HG02885 (cell line): ENCODE measurements around the gene FUOM.

Experiments
- ATAC-seq: cut with Tn5 transposase; IDR thresholded peaks from one replicate; pipeline ENCODE4 v1.9.1; 2021; ENCODE audit warnings: mild to moderate bottlenecking; ENCODE audit not compliant: unreplicated experiment, poor library complexity

FUOM gene

GRCh38 chr10:133353988-133354605, 3.7 kb downstream of the FUOM start:
- no peak for ATAC-seq

- ATAC-seq, result no peak
Observed at GRCh38 chr10:133353202-133353959, 4.4 kb downstream of the FUOM start.

DNA sequence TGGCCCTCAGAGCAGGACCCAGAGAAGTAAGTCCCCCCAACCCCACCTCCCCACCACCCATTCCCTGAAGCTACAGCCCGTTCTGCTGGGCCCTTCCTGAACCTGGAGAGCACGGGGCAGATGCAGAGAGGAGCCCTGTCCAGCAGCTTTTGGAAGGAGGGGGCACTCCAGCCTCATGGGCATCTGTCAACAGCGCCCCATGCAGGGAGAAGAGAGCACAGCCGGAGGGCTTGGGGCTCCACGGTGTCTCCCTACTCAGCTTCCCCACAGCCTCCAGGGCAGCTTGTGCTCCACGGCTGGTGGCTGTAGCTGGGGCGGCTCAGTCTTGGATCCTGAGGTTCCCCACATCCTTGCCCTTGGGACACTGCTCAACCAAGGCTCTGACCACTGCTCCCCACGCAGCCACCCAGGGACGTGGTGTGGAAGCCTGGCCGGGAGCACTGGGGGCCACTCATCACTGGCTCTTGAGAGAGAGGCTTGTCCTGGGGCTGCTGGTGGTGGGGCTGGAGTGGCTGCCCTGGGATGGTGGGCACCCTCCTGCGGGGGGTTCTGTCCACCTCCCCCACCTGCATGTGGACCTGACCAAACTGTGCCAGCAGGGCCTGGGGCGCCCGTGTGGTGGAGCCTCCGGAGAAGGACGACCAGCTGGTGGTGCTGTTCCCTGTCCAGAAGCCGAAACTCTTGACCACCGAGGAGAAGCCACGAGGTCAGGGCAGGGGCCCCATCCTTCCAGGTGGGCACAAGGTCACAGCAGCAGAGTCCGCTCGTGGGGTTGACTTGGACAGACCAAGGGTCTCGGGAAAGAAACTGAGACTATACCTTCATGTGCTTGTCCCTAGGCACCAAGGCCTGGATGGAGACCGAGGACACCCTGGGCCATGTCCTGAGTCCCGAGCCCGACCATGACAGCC, 6.2 kb downstream of the FUOM start:
- no peak for ATAC-seq

DNA sequence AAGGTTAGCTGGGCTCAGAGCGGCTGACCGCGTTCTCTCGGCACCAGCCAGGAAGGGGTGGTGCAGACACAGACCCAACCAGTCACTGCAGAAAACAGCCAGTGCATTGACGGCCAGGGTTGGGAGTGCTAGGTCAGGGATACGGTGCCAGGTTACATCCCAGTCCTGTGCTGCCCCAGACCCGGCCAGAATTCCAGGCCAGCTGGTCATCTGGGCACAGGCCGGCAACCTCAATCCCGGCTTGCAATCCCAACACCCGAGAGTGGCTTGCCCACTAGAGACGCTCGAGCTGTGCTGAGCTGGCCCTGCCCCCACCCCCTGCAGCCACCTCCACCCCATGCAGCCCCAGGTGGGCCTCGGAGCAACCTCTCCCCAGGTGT, 6.9 kb downstream of the FUOM start:
- ATAC-seq, result no peak

GRCh38 chr10:133350283-133350949, 7.4 kb downstream of the FUOM start:
- no peak for ATAC-seq

DNA sequence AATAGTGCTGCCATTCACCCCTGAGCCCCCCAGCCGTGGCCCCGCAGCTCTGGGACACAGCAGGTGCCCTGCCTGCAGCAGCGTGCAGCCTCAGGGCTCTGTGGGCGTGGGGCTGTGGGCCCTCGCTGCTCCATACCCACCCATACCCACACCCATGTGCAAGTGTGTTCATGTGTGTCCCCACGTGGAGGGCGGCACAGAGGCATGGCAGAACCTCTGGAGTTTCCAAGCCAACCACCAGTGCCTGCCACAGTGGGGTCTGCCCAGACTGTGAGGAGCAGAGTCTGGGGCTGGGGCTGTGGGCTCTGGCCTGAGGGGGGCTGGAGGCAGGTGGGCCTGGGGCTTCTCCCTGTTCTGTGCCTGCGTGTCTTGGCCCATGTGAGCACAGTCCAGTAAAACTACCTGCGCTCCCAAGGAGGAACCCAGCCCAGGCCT, 8.2 kb downstream of the FUOM start:
- ATAC-seq, result no peak

GRCh38 chr10:133349160-133349568, 8.7 kb downstream of the FUOM start:
- no peak for ATAC-seq

GRCh38 chr10:133347710-133348517, 9.9 kb downstream of the FUOM start:
- no peak for ATAC-seq

GRCh38 chr10:133346413-133346812, 11.4 kb downstream of the FUOM start:
- ATAC-seq, result no peak

DNA sequence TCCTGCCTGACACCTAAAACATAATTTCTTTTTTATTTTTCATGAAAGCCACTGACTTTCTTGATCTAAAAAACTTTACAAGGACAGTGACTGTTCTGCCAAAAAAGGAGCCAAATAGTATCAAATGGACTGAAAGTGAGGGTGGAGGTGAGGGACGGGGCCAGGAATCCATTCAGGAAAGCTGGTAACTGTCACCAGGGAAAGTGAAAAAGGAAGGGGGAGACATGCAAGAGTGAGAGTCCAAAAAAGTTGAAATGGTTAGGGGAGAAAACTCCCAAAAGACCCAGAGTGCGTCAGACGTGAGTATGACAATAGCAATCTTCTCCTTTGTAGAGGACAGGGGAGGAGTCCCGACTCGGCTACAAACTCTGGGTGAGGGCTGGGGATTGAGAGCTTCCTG, 13.6 kb downstream of the FUOM start:
- ATAC-seq, result no peak

DNA sequence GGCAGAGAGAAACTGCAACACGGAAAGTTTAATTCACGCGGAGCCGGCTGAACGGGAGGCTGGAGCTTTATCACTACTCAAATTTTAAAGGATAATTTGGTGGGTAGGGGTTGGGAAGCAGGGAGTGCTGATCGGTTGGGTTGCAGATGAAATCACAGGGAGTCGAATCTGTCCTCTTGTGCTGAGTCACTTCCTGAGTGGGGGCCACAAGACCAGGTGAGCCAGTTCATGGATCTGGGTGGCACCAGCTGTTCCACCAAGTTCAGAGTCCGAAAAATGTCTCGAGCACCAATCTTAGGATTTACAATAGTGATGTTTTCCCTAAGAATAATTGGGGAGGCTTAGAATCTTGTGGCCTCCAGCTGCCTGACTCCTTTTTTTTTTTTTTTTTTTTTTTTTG, 14.3 kb downstream of the FUOM start:
- no peak for ATAC-seq

GRCh38 chr10:133342942-133343341, 14.9 kb downstream of the FUOM start:
- no peak for ATAC-seq

DNA sequence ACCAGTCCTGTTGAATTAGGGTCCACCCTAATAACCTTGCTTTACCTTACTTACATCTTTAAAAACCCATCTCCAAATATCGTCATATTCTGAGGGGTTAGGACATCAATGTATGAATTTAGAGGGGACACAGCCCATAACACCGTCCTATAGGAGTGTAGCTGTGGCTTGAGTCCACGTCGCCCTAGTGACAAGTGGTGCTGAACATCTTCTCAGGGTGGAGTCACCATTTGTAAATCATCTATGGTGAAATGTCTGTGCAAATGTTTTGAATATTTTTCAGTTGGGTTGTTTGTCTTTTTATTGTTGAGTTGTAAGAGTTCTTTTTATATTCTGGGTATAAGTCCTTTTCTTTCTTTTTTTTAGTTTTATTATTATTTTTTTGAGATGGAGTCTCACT, 15.8 kb downstream of the FUOM start:
- ATAC-seq, result no peak

- ATAC-seq, result no peak
Observed at GRCh38 chr10:133339708-133340380, 18.0 kb downstream of the FUOM start.

DNA sequence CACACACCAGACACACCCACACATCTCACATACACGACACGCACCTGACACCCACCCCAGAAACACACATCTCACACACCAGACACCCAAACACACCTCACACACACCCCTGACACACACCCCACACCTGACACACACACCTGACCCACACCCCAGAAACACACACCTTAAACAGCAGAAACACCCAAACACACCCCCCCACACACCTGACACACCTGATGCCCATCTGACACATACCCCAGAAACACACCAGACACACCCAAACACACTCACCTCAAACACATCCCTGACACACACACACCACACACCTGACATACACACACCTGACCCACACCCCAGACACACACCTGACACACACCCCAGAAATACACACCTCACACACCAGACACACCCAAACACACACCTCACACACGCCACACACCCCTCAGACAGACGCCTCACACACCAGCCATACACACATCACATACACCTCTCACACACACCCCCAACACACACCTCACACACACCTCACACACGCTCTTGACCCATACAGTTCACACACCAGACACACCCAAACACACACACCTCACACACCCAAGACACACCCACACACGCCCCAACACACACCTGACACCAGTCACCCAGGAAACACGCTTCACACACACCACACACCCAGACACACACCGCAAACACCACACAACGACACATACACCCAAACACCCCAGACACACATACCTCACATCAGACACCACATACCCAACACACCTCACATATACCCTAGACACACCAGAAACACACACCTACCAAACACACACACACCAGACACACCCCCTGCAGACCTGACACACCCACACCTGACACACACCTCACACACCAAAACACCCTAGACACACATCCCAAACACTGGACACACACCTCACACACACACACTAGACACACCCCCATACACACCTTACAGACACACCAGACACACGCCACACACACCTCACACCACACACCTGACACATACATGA, 19.4 kb downstream of the FUOM start:
- no peak for ATAC-seq

DNA sequence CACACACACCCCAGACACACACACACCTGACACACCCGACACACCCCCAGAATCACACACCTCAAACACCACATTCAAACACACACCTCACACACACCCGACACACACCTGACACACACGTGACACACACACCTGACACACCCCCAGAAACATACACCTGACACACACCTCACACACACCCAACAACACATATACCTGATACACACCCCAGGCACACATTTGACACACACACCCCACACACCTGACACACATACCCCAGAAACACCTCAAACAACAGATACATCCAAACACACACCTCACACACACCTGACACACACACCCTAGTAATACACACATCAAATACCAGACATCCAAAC, 20.5 kb downstream of the FUOM start:
- ATAC-seq, result no peak

GRCh38 chr10:133336577-133337369, 21.0 kb downstream of the FUOM start, which contains the start of gene CALY:
Gene CALY, minus strand, starts transcription at chr10:133336896. Its CDS starts 7,907 bp downstream, at chr10:133328989.
- ATAC-seq, result no peak
